IPS-18c (cell line): ENCODE data around the gene UTS2B.

Source experiments
- H3K4me3 ChIP-seq: 2 replicates; pipeline ENCODE4 v1.7.0; 2013; ENCODE audit warnings: low read depth, mild to moderate bottlenecking, low read length, moderate library complexity; ENCODE audit not compliant: insufficient read depth
- H3K9me3 ChIP-seq: one replicate; pipeline ENCODE4 v1.6.1; 2013; ENCODE audit warnings: mild to moderate bottlenecking, low read length, moderate library complexity; ENCODE audit not compliant: control insufficient read depth, insufficient read depth

Gene UTS2B

GRCh38 chr3:191238321-191238817 lies 92.0 kb downstream of the UTS2B start:
- no peak overlapping the region for H3K4me3 ChIP-seq
- no peaks in the 10 kb centered on the region for H3K9me3 ChIP-seq

DNA sequence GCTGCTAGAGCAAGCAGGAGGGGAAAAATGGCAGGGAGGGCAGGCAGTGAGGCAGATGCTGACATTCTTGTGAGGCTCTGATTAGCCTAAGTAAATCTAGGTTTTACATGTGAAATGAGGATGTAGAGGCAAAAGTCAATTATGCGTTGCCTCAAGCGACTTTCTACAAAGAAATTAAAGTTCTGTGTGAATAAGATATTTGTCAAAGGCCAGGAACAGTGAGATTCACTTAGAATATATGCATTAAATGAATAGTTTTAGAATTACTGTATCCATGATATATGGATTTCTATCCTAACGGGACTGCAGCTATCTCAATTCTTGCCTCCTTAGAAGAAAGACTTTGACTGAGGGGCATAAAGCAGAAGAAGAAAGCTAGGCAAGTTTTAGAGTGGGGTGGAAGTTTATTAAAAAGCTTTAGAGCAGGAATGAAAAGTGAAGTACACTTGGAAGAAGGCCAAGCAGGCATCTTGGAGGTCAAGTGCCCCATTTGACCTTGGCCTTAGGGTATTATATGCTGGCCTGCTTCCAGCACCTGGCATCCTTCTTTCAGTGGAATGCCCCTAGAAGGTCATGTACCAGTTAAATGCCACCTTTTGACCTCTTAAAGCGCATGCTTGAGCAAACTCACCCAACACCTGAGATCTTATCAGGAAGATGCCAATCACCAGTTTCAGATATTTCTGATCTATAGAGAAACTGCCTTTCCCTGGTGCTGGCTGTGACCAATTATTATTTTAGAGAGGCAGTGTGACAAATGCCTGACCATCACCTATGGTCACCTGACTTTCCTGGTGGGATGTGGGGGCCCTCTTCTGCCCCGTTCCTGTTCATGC lies 93.1 kb downstream of the UTS2B start:
- no peaks in the 10 kb centered on the region for H3K9me3 ChIP-seq

DNA sequence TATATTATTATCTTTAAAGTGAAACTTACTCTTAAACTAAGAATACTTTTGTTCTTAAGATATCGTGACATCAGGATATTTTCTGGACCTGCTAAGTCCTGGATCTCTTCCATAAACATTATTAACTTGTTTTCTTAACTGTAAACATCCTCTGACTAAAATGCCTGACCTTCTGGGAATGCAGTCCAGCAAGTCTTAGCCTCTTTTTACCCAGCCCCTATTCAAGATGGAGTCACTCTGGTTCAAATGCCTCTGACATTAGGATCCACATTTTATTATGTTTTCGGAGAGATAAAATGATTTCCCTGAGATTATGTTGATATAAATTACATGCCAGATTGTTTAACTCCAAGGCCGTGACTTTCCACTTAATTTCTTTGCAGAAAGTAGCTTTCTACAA lies 93.7 kb downstream of the UTS2B start:
- Histone ChIP-seq H3K4me3 (no peak overlapping the region), H3K9me3 (no peaks in the 10 kb centered on the region)

More for the DNA sequence above, 93.1 kb downstream of the UTS2B start:
- H3K4me3 ChIP-seq, result no peak overlapping the region

GRCh38 chr3:191235331-191236314 lies 94.7 kb downstream of the UTS2B start:
- H3K4me3 ChIP-seq, result no peak overlapping the region
- H3K9me3 ChIP-seq, result no peaks in the 10 kb centered on the region

DNA sequence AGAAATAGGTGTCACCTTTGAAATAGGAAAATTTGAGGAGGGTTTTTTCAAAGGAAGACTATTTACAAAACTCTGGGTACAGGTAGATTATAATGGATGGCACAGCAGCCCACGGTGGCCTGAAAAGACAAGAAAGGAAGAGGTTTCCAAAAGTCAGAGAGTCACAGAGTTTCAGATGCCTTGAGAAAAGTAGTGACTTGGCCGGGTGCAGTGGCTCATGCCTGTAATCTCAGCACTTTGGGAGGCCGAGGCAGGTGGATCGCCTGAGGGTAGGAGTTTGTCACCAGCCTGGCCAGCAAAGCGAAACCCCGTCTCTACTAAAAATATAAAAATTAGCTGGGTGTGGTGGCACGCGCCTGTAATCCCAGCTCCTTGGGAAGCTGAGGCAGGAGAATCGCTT lies 96.1 kb downstream of the UTS2B start:
- H3K9me3 ChIP-seq, result no peaks in the 10 kb centered on the region
- H3K4me3 ChIP-seq, result no peak overlapping the region

DNA sequence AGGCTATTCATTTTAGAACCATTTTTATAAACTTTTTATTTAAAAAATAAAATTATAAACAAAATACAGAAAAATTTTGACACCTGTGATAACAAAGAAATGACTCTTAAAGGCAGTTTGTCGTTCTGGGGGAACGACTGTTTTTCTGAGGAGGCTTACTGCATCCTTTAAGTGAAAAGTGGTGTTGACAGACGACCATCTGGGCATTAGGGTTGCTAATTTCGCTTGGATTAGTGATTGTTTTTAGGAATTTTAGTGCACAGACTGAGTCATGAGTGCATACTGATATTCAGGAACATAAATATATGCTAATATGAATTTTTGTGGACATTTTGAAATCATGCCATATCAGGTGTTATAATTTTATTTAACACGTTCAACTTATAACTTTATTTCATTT lies 102.8 kb downstream of the UTS2B start:
- Histone ChIP-seq H3K4me3 (no peak overlapping the region), H3K9me3 (no peaks in the 10 kb centered on the region)

GRCh38 chr3:191221638-191222037 lies 108.7 kb downstream of the UTS2B start:
- Histone ChIP-seq H3K4me3 (no peak overlapping the region), H3K9me3 (no peaks in the 10 kb centered on the region)

DNA sequence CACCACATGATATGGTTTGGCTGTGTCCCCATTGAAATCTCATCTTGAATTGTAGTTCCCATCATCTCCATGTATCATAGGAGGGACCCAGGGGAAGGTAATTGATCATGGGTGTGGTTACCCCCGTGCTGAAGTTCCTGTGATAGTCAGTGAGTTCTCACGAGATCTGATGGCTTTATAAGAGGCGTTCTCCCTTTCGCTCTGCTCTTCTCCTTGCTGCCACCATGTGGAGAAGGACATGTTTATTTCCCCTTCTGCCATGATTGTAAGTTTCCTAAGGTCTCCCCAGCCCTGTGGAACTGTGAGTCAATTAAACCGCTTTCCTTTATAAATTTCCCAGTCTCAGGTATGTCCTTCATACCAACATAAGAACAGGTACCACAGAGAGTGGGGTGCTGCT lies 109.4 kb downstream of the UTS2B start:
- no peak overlapping the region for H3K4me3 ChIP-seq
- no peaks in the 10 kb centered on the region for H3K9me3 ChIP-seq

GRCh38 chr3:191217301-191217700 lies 113.0 kb downstream of the UTS2B start:
- Histone ChIP-seq H3K4me3 (no peak overlapping the region), H3K9me3 (no peaks in the 10 kb centered on the region)
